Measurements from ENCODE around the gene SPATA6L. TPM values are rescaled to one million over a fixed set of nuclear protein-coding genes. Genes with fewer than 3 reads are reported as not detected.

The SPATA6L gene
- total RNA-seq, 1 donor from 2014 or later = not detected

DNA sequence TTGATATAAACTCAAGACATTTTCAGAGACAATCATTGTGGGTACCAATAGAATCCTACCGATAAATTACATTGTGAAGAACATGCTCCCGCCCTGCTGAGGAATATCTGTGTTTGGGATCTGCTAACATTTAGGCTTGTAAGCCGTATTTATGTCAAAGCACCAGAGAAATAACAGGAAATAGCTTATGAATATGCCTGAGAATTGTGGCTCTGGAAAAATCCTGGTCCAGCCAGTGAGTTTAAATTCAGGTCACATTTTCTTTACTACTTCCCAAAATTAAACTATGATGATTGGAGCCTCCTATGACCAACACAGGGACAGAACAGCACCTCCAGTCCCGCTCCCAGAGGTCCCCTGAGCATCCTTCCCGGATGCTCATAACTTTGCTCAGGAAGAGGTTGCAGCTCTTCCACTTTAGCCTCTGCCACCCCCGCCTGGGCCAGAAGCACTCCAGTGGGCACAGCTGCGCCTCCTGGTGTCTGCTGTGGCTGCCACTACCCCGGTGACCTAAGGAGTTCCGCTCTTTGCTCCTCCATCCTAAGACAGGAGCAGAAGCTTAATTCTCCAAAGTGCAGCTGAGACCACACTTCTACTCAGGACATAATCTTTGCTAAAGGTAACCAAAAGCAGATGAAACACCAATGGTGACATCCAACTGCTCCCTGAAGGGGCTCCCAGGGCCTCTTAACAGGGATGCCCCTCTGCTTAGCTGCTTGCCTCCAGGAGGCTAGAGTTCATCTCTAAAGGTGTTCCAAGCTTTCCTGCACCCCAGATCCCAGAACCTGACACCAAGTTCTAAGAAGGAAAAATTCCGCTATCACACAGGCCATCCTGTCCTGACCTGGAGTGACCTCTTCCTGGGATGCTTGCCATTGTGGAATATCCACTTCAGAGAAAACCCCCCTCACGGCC lies 117.2 kb downstream of the SPATA6L start:
- H3K27me3 Mint-ChIP-seq (ENCODE audit: insufficient read depth) = no peaks in the 10 kb centered on the region
- peaks cover 12% of the 10 kb centered on the region for H3K4me1 Mint-ChIP-seq (ENCODE audit: low read depth)
- intact Hi-C loops (cut with micrococcal nuclease) = no loop called here
- DNase-seq (ENCODE audit: low spot score) = no peak
- no peak overlapping the region for H3K27ac Mint-ChIP-seq
- H3K36me3 Mint-ChIP-seq (ENCODE audit: low read depth) = no peaks in the 10 kb centered on the region
- H3K4me3 Mint-ChIP-seq = no peak overlapping the region
- H3K9me3 Mint-ChIP-seq = no peaks in the 10 kb centered on the region

Other genes with a start within 250 kb of the SPATA6L start
- gene SLC1A1, start 176.0 kb downstream of the SPATA6L start, total RNA-seq = 0.05 TPM in 1 of 2 replicates, not detected in the other
- gene PLPP6, start 4.2 kb downstream of the SPATA6L start, total RNA-seq = 5.3 and 5.7 TPM in 2 replicates
- 11.1 and 11.3 TPM in 2 replicates for gene CDC37L1, start 13.1 kb upstream of the SPATA6L start, total RNA-seq
- 23.9 and 28.5 TPM in 2 replicates for gene AK3, start 74.7 kb upstream of the SPATA6L start, total RNA-seq
- gene RCL1, start 126.5 kb upstream of the SPATA6L start, total RNA-seq = 53.3 and 53.4 TPM in 2 replicates

Data from activated T-helper 1 cell treated with anti-CD3 and anti-CD28 coated beads, Interleukin-12 subunit alpha, Interleukin-12 subunit beta, Interleukin-2, Interleukin-4 antibody, amounts not matched to agents 30 ng/mL and 10 ng/mL and 1 ng/mL, durations not matched to agents 14 hours and 24 hours and 36 hours (primary cell).